ENCODE results near the gene SRCAP. TPM values are rescaled to one million over a fixed set of nuclear protein-coding genes. Genes with fewer than 3 reads are reported as not detected.

The SRCAP gene
- total RNA-seq, 4 donors from 2014 or later, result 17.2 to 42.6 (median 31.0) TPM

GRCh38 chr16:30721606-30722005, 22.6 kb downstream of the SRCAP start:
- TF ChIP-seq EP300 (IDR thresholded peaks at IDR 0.05), result no peak
- no peak for TF ChIP-seq POLR2A (IDR thresholded peaks at IDR 0.05)
- TF ChIP-seq, protein P1, sequence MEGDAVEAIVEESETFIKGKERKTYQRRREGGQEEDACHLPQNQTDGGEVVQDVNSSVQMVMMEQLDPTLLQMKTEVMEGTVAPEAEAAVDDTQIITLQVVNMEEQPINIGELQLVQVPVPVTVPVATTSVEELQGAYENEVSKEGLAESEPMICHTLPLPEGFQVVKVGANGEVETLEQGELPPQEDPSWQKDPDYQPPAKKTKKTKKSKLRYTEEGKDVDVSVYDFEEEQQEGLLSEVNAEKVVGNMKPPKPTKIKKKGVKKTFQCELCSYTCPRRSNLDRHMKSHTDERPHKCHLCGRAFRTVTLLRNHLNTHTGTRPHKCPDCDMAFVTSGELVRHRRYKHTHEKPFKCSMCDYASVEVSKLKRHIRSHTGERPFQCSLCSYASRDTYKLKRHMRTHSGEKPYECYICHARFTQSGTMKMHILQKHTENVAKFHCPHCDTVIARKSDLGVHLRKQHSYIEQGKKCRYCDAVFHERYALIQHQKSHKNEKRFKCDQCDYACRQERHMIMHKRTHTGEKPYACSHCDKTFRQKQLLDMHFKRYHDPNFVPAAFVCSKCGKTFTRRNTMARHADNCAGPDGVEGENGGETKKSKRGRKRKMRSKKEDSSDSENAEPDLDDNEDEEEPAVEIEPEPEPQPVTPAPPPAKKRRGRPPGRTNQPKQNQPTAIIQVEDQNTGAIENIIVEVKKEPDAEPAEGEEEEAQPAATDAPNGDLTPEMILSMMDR (IDR thresholded peaks at IDR 0.05), result no peak
- H3K36me3 ChIP-seq, result peaks cover 6 to 100% (median 56%) of the 10 kb centered on the region in 3 donors
- no peaks in the 10 kb centered on the region for H3K9me3 ChIP-seq
- H3K27me3 ChIP-seq, result no peaks in the 10 kb centered on the region
- 90 to 94% methylated on average over 1 of the region's 1 CpG for WGBS, 2 donors
- no peak overlapping the region for H3K4me3 ChIP-seq
- no peak overlapping the region for H3K27ac ChIP-seq
- peaks cover 0 to 7% (median 0%) of the 10 kb centered on the region in 4 donors for H3K4me1 ChIP-seq
- DNase-seq (ENCODE audit: low spot score in 2 of 2), result no peak

- Histone ChIP-seq H3K9me3 (no peaks in the 10 kb centered on the region), H3K36me3 (peaks cover 6 to 100% (median 56%) of the 10 kb centered on the region in 3 donors), H3K27ac (no peak overlapping the region), H3K4me3 (no peak overlapping the region), H3K27me3 (no peaks in the 10 kb centered on the region), H3K4me1 (peaks cover 0 to 8% (median 0%) of the 10 kb centered on the region in 4 donors)
- 65 to 75% methylated on average over 6 of the region's 6 CpGs for WGBS, 2 donors
- TF ChIP-seq, protein P1 (IDR thresholded peaks at IDR 0.05), result no peak
- no peak for TF ChIP-seq POLR2A (IDR thresholded peaks at IDR 0.05)
- no peak for TF ChIP-seq EP300 (IDR thresholded peaks at IDR 0.05)
- no peak for DNase-seq (ENCODE audit: low spot score in 2 of 2)
These were observed 23.5 kb downstream of the SRCAP start for GRCh38 chr16:30722443-30722842.

DNA sequence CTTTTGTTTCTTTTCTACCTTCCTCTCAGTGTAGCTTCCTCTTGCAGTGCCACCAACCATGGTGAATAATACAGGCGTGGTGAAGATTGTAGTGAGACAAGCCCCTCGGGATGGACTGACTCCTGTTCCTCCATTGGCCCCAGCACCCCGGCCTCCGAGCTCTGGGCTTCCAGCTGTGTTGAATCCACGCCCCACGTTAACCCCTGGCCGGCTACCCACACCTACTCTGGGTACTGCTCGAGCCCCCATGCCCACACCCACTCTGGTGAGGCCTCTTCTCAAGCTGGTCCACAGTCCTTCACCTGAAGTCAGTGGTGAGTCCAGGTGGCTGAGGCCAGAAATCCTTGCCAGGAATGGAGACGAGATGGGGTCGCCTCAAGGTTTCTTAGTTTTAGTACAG, 23.9 kb downstream of the SRCAP start:
- peaks cover 6 to 97% (median 52%) of the 10 kb centered on the region in 3 donors for H3K36me3 ChIP-seq
- no peaks in the 10 kb centered on the region for H3K27me3 ChIP-seq
- H3K4me3 ChIP-seq, result no peak overlapping the region
- no peak overlapping the region for H3K27ac ChIP-seq
- peaks cover 0 to 8% (median 0%) of the 10 kb centered on the region in 4 donors for H3K4me1 ChIP-seq
- no peaks in the 10 kb centered on the region for H3K9me3 ChIP-seq
- WGBS, 2 donors, result 81 to 84% methylated on average over 10 of the region's 10 CpGs
- no peak for DNase-seq (ENCODE audit: low spot score in 2 of 2)
- TF ChIP-seq, protein P1 (IDR thresholded peaks at IDR 0.05), result no peak
- no peak for TF ChIP-seq EP300 (IDR thresholded peaks at IDR 0.05)
- no peak for TF ChIP-seq POLR2A (IDR thresholded peaks at IDR 0.05)

- WGBS, 2 donors, result 91 to 95% methylated on average over 12 of the region's 12 CpGs
- Histone ChIP-seq H3K9me3 (no peaks in the 10 kb centered on the region), H3K4me3 (no peak overlapping the region), H3K27me3 (no peaks in the 10 kb centered on the region), H3K27ac (no peak overlapping the region), H3K4me1 (peaks cover 0 to 8% (median 0%) of the 10 kb centered on the region in 4 donors), H3K36me3 (peaks cover 6 to 91% (median 44%) of the 10 kb centered on the region in 3 donors)
- no peak for TF ChIP-seq EP300 (IDR thresholded peaks at IDR 0.05)
- TF ChIP-seq, protein P1 (IDR thresholded peaks at IDR 0.05), result no peak
- TF ChIP-seq POLR2A (IDR thresholded peaks at IDR 0.05), result no peak
- no peak for DNase-seq (ENCODE audit: low spot score in 2 of 2)
These were observed 24.9 kb downstream of the SRCAP start for GRCh38 chr16:30723725-30724355.

GRCh38 chr16:30724641-30725417, 25.9 kb downstream of the SRCAP start:
- Histone ChIP-seq H3K27me3 (no peaks in the 10 kb centered on the region), H3K4me1 (peaks cover 0 to 14% (median 0%) of the 10 kb centered on the region in 4 donors), H3K9me3 (no peaks in the 10 kb centered on the region), H3K27ac (peak overlapping the region in 2 of 4 donors; percentile 40), H3K4me3 (no peak overlapping the region), H3K36me3 (peaks cover 7 to 91% (median 42%) of the 10 kb centered on the region in 3 donors)
- DNase-seq (ENCODE audit: low spot score in 2 of 2), result no peak
- TF ChIP-seq POLR2A (IDR thresholded peaks at IDR 0.05) (no peak), EP300 (IDR thresholded peaks at IDR 0.05) (no peak)
- TF ChIP-seq, protein P1 (IDR thresholded peaks at IDR 0.05), result no peak
- WGBS, 2 donors, result 81 to 83% methylated on average over 23 of the region's 23 CpGs
